Left lobe of liver (tissue), 2 donors: ENCODE results near the gene SRRM5. TPM values are rescaled to one million over a fixed set of nuclear protein-coding genes. Genes with fewer than 3 reads are reported as not detected.
A peak's percentile ranks its signal among the peaks of the same experiment; 100 is the strongest.
"Not testable (repeated sequence)": the region's sequence is repeated elsewhere in the genome, so short reads cannot be mapped to it uniquely, and the experiment has no call there.

Source experiments
- ATAC-seq: fragments of 200-7000 bp; cut with Tn5 transposase; one replicate; pipeline ENCODE4 v1.9.1; 2020; ENCODE audit warnings: mild to moderate bottlenecking, moderate library complexity
- DNase-seq: peaks from one replicate; pipeline ENCODE4 v3.0.0-alpha.2; 2020; ENCODE audit warnings: low spot score
- total RNA-seq: library from RNA; stranded (reverse); gene quantifications from one replicate; pipeline ENCODE4 v1.2.1, GENCODE V29; 2021
- donor health status: DM: no; HTN: no; CAD: no; lungs with moderate emphysema.
- donor health status: DM: no; HTN: yes; CAD: no.

The SRRM5 gene
- total RNA-seq, 1 donor from 2014 or later: 0.35 TPM

GRCh38 chr19:43636121-43636683 lies 24.3 kb downstream of the SRRM5 start:
- DNase-seq (no peak), ATAC-seq (no peak)

GRCh38 chr19:43638214-43638994 lies 26.5 kb downstream of the SRRM5 start:
- ATAC-seq (no peak), DNase-seq (no peak)

- ATAC-seq (no peak), DNase-seq (no peak)
These were observed 27.2 kb downstream of the SRRM5 start for GRCh38 chr19:43638995-43639518.

- DNase-seq (peak; percentile 50), ATAC-seq (peak; percentile 94)
These were observed 27.9 kb downstream of the SRRM5 start, which contains the start of gene CADM4 for GRCh38 chr19:43639519-43640423. Gene CADM4, minus strand, starts transcription at chr19:43639850. Its CDS starts 60 bp downstream, at chr19:43639790.

GRCh38 chr19:43640424-43640757 lies 28.5 kb downstream of the SRRM5 start:
- ATAC-seq: no peak
- no peak for DNase-seq

GRCh38 chr19:43641333-43641732 lies 29.4 kb downstream of the SRRM5 start:
- no peak for ATAC-seq
- no peak for DNase-seq

DNA sequence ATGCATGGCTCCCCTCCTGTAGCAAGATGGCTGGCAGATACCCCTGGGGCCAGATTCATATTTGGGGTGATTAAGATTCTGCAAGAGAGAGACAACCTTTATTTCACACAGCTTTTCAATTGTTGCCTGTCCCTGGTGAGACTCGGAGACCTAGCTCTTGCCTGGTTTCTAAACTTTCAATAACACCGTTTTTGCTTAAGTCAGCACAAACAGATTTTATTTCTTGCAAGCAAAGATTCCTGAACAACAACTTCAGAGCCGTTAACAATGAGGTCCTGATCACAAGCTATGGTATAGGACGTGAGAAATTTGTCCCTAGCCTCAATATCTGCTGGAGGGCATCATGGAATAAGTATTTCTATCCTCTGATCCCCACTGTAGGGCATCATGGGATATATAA lies 30.6 kb downstream of the SRRM5 start:
- ATAC-seq: no peak
- DNase-seq: no peak

DNA sequence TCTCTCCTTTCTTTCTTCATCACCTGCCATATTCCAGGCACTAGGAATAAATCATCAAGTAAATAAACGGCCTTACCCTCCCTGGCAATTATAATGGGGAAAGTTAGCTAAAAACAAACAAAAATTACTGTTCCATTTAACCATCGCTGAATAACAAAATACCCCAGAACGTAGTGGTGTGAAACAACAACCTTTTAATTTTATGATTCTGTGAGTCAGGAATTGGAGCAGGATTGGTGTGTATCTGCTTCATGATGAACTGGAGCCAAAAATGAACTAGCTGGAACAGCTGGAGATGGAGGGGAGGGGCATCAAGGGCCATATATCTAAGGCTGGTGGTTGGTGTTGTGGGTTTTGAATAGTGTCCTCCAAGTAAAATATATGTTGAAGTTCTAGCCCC lies 31.4 kb downstream of the SRRM5 start:
- ATAC-seq: no peak

GRCh38 chr19:43644181-43644580 lies 32.3 kb downstream of the SRRM5 start:
- DNase-seq (no peak), ATAC-seq (no peak)

More for the DNA sequence above, 31.4 kb downstream of the SRRM5 start:
- no peak for DNase-seq

- DNase-seq (no peak), ATAC-seq (no peak)
These were observed 36.7 kb downstream of the SRRM5 start for GRCh38 chr19:43648633-43649032.

DNA sequence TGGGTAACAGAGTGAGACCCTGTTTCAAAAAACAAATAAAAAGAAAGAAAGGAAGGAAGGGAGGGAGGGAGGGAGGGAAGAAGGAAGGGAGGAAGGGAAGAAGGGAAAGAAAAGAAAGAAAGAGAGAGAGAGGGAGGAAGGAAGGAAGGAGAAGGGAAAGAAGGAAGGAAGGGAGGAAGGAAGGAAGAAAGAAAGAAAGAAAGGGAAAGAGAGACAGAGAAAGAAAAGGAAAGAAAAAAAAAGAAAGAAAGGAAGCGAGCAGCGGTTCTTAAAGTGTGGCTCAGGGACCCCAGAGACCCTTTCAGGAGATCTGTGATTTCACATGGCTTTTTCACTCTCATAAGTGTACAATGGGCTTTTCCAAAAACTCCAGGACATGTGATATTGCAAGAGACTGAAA lies 37.6 kb downstream of the SRRM5 start:
- ATAC-seq: no peak

GRCh38 chr19:43650276-43650675 lies 38.4 kb downstream of the SRRM5 start:
- not testable (repeated sequence) for DNase-seq, ATAC-seq

More for the DNA sequence above, 37.6 kb downstream of the SRRM5 start:
- no peak for DNase-seq

DNA sequence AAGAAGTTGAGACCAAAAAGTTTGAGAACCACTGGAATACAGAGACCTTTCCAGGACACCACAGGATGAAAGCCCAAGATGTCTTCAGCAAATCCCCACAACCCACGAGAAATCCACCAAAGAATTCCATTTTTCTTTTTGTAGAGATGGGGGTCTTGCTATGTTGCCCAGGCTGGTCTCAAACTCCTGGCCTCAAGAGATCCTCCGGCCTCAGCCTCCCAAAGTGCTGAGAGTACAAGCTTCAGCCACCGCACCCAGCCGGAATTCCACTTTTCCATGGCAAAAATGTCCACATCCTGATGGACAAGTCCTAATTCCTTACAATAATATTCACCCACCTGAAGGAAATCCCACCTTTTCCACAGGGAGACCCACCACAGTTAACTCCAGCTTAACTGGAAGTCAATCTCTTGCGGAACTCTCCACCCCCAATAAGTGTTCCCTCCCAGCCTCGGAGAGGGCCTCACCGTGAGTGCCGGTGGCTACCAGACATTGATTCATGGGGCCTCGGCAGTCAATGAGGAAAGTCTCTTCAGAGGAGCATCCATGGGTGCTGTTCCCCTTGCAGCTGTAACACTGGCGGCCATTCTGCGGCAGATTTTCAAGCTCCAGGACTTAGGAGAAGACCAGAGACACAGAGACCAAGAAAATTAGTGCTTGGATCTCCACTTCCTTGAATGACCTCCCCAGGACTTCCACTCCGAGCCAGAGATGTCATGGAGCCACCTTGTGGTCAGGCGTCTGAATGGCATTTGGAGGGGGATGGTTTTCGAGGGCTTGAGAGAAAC lies 40.1 kb downstream of the SRRM5 start:
- DNase-seq: peak; percentile 62
- peak; percentile 98 for ATAC-seq

GRCh38 chr19:43652546-43652874 lies 40.6 kb downstream of the SRRM5 start:
- DNase-seq (no peak), ATAC-seq (peak; percentile 8)

DNA sequence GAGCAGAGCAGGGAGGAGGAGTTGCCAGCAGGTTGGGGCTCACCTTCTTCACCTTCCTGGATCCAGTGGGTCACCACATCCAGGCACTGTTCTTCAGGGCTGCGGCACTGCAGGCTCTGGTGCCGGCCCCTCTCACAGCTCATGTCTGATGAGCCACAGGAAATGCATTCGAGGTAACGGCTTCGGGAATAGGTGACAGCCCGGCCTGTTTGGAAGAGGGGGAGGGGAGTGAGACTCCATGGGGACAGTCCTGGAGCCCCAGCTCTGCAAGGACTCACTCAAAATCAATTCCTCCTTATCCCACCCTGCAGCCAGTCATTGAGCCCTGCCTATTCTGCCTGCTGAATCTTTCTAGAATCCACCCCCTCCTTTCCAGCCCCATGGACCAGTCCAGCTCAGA lies 44.5 kb downstream of the SRRM5 start:
- ATAC-seq (no peak), DNase-seq (no peak)

- ATAC-seq (no peak), DNase-seq (no peak)
These were observed 46.1 kb downstream of the SRRM5 start for GRCh38 chr19:43658001-43658400.

DNA sequence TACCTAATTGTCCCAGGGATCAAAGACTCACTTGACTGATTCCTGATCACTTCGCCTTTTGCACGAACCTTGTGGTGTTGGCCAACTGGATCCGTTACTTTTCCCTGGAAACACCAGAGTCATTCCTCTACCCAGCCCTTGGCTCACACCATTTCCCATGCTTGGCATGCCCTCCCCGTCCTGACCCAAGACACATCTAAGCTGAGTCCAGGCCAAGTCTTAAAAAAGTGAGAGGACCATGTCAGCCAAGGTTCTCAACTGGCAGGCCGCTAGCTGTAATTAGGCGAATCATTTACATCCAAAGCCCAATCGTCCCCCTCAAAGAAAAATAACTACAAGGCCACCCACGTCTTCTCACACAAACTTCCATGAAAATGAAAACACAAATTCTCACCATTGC lies 46.6 kb downstream of the SRRM5 start:
- ATAC-seq (no peak), DNase-seq (no peak)

DNA sequence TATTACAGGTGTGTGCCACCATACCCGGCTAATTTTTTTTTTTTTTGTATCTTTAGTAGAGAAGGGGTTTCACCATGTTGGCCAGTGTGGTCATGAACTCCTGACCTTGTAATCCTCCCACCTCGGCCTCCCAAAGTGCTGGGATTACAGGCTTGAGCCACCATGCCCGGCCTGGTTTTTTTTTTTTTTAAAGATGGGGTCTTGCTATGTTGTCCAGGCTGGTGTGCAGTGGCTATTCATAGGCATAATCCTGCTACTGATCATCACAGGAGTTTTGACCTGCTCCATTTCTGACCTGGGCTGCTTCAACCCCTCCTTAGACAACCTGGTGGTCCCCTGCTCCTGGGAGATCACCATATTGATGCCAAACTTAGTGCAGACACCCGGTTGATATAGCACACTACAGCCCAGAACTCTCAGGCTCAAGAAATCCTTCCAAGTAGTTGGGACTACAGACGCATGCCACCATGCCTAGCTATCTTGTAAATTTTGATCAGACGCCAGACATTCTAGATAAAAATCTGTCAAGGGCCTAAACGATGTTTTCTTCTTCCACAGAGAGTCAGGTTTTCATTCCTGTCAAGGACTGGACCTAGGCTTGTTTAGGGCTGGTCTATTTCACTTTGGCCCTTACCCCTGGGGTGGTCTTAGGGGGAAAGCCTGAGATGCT lies 48.5 kb downstream of the SRRM5 start:
- ATAC-seq (no peak), DNase-seq (no peak)

GRCh38 chr19:43660971-43661360 lies 49.1 kb downstream of the SRRM5 start:
- no peak for DNase-seq
- ATAC-seq: no peak

DNA sequence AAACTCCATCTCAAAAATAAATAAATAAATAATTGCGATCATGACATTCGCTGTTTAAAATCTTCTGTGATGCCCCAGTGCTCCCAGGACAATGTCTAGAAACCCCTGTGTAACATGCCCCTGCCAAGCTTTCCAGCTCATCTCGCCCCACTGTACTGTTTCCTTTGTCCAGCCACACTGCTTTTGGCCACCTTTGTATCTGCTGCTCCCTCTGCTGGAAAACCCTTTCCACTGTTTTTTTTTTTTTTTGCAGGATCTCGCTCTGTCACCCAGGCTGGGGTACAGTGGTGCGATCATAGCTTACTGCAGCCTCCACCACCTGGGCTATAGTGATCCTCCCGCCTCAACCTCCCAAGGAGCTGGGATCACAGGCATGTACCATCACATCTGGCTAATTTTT lies 50.6 kb downstream of the SRRM5 start:
- ATAC-seq (peak; percentile 62), DNase-seq (no peak)
